Mucosa of rectum (tissue), 2 donors: ENCODE data around the gene MBD3L4.
"Not testable (repeated sequence)": the region's sequence is repeated elsewhere in the genome, so short reads cannot be mapped to it uniquely, and the experiment has no call there.

ENCODE experiments used
- H3K27ac ChIP-seq, 2 donors: one replicate each; pipeline ENCODE4 v1.7.0; 2013; ENCODE audit warnings: inconsistent platforms in 2 of 2, low read depth in 2 of 2, low read length in 2 of 2
- H3K27me3 ChIP-seq, 2 donors: one replicate each; pipeline ENCODE4 v1.7.0; 2013; ENCODE audit warnings: low read length in 2 of 2; ENCODE audit not compliant: control insufficient read depth in 2 of 2, insufficient read depth in 2 of 2
- H3K36me3 ChIP-seq, 2 donors: one replicate each; pipeline ENCODE4 v1.7.0; 2013; ENCODE audit warnings: low read length in 2 of 2; ENCODE audit not compliant: control insufficient read depth in 2 of 2, insufficient read depth in 2 of 2
- H3K4me1 ChIP-seq, 2 donors: one replicate each; pipeline ENCODE4 v1.7.0; 2013; ENCODE audit warnings: low read length in 2 of 2, mild to moderate bottlenecking in 1 of 2; ENCODE audit not compliant: control insufficient read depth in 2 of 2, insufficient read depth in 2 of 2
- H3K4me3 ChIP-seq, 2 donors: one replicate each; pipeline ENCODE4 v1.7.0; 2013; ENCODE audit warnings: low read length in 2 of 2
- H3K9ac ChIP-seq, 2 donors: one replicate each; pipeline ENCODE4 v1.7.0; 2013; ENCODE audit warnings: low read length in 2 of 2, low read depth in 1 of 2, mild to moderate bottlenecking in 1 of 2
- H3K9me3 ChIP-seq, 2 donors: one replicate each; pipeline ENCODE4 v1.7.0; 2013; ENCODE audit warnings: low read length in 2 of 2; ENCODE audit not compliant: control insufficient read depth in 2 of 2
- donor health status: healthy.
- donor health status: Normal muscosa, but diverticular disease.

The MBD3L4 gene

DNA sequence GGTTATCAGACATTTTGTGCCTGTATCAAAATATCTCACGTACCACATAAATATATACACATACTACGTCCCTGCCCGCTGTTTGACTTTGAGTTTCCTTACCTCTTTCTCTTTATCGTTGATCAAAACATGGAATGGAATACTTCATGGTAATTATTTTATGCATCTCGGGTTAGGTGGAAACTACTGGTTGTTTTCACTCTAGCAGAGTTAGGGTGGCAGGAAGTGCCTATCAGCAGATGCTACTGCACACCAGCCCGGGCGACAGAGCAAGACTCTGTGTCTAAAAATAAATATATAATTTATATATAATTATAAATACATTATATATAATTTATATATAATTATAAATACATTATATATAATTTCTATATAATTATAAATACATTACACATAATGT lies 12.9 kb upstream of the MBD3L4 start:
- H3K36me3 ChIP-seq, H3K9me3 ChIP-seq, H3K27ac ChIP-seq, H3K4me1 ChIP-seq, H3K9ac ChIP-seq, H3K4me3 ChIP-seq, H3K27me3 ChIP-seq: not testable (repeated sequence)

DNA sequence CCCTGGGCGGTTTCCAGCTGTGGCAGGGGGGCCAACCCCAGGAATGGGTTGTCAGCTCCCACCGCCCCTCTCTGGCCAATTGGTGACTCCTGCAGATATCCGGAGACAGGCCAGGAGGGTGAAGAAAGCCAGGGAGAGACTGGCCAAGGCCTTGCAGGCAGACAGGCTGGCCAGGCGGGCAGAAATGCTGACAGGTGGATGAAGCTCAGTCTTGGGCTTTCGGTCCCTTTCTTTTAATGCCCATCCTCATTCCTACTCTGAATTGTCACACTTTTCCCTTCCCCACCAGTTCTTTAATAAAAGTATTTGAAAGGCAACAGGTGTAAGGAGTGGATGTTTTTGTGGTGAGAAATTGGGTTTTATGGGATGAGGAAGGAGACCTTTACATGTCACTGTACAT lies 11.4 kb upstream of the MBD3L4 start:
- H3K4me1 ChIP-seq, H3K36me3 ChIP-seq, H3K9me3 ChIP-seq, H3K27me3 ChIP-seq, H3K4me3 ChIP-seq, H3K9ac ChIP-seq, H3K27ac ChIP-seq: not testable (repeated sequence)

DNA sequence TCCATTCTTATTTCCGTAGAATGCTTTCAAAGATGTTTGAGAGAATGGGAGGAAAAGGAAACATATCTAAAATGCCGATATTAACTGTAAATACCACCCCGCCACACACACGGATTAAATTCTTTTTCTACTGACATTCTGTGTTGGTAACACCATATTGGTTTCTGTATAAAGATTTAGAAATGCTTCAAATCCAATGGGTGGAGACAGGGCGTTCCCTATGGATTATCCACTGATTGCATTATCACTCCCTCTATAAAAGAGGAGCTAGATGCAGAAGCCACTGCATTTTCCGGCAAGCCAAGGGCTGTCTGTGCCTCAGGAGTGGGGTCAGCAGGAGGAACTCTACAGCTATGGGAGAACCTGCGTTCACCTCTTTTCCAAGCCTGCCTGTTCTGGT lies 9.0 kb upstream of the MBD3L4 start, which contains the start of gene MBD3L2:
TSS of gene MBD3L2 (plus strand) at position 301 of the 400 bp plus-strand sequence. CDS start at position 354, 53 bp downstream.
- H3K36me3 ChIP-seq, H3K4me1 ChIP-seq, H3K27ac ChIP-seq, H3K27me3 ChIP-seq, H3K9ac ChIP-seq, H3K9me3 ChIP-seq, H3K4me3 ChIP-seq: not testable (repeated sequence)

DNA sequence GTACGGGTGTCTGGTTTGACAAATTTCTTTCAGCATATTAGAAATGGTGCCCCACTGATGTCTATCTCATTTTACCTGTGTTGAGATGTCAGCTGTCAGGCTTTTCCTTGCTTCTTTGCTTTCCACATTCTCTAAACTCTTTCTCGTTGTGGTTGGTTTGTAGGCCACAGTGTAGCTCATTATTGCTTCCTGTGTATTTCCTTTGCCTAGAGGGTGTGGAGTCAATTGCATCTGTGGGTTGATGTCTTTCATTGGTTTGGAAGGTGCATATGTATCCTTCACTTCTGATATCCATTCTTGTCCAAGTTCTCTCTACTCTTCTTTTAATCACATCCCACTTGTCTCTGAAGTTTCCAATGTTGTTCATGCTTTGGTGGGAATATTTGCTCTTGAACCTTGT lies 1.6 kb upstream of the MBD3L4 start:
- H3K36me3 ChIP-seq, H3K4me1 ChIP-seq, H3K27me3 ChIP-seq, H3K9ac ChIP-seq, H3K4me3 ChIP-seq, H3K27ac ChIP-seq, H3K9me3 ChIP-seq: not testable (repeated sequence)

DNA sequence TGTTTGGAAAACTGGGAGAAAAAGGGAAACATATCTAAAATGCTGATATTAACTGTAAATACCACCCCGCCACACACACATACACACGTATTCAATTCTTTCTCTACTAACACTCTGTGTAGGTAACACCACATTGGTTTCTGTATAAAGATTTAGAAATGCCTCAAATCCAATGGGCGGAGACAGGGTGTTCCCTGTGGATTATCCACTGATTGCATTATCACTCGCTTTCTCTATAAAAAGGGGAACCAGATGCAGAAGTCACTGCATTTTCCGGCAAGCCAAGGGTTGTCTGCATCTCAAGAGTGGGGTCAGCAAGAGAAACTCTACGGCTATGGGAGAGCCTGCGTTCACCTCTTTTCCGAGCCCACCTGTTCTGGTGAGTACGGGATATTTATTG lies 9.7 kb downstream of the MBD3L4 start, which contains the start of gene MBD3L5:
TSS of gene MBD3L5 (plus strand) at position 301 of the 400 bp plus-strand sequence. CDS start at position 335, 34 bp downstream.
- H3K9ac ChIP-seq, H3K27ac ChIP-seq, H3K9me3 ChIP-seq, H3K4me3 ChIP-seq, H3K36me3 ChIP-seq, H3K27me3 ChIP-seq, H3K4me1 ChIP-seq: not testable (repeated sequence)

DNA sequence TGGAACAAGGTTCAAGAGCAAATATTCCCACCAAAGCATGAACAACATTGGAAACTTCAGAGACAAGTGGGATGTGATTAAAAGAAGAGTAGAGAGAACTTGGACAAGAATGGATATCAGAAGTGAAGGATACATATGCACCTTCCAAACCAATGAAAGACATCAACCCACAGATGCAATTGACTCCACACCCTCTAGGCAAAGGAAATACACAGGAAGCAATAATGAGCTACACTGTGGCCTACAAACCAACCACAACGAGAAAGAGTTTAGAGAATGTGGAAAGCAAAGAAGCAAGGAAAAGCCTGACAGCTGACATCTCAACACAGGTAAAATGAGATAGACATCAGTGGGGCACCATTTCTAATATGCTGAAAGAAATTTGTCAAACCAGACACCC lies 11.2 kb downstream of the MBD3L4 start:
- not testable (repeated sequence) for H3K9me3 ChIP-seq, H3K9ac ChIP-seq, H3K4me1 ChIP-seq, H3K4me3 ChIP-seq, H3K27ac ChIP-seq, H3K36me3 ChIP-seq, H3K27me3 ChIP-seq

DNA sequence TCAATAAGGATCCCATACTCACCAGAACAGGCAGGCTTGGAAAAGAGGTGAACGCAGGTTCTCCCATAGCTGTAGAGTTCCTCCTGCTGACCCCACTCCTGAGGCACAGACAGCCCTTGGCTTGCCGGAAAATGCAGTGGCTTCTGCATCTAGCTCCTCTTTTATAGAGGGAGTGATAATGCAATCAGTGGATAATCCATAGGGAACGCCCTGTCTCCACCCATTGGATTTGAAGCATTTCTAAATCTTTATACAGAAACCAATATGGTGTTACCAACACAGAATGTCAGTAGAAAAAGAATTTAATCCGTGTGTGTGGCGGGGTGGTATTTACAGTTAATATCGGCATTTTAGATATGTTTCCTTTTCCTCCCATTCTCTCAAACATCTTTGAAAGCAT lies 18.6 kb downstream of the MBD3L4 start, which contains the start of gene MBD3L2B:
TSS of gene MBD3L2B (minus strand) at position 101 of the 400 bp plus-strand sequence. CDS start at position 67, 34 bp downstream.
- not testable (repeated sequence) for H3K36me3 ChIP-seq, H3K4me3 ChIP-seq, H3K9me3 ChIP-seq, H3K9ac ChIP-seq, H3K27ac ChIP-seq, H3K27me3 ChIP-seq, H3K4me1 ChIP-seq

DNA sequence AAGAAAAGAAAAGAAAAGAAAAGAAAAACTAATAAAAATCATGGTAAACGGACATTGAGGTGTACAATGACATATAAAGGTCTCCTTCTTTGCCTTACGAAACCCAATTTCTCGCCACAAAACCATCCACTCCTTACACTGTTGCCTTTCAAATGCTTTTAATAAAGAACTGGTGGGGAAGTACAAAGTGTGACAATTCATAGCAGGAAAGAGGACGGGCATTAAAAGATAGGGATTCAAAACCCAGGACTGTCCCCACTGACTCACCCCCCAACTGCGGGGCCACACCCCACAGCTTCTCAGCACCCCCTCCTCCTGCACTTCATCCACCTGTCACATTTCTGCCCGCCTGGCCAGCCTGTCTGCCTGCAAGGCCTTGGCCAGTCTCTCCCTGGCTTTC lies 21.2 kb downstream of the MBD3L4 start:
- Histone ChIP-seq H3K36me3 (no peaks in the 10 kb centered on the region), H3K4me1 (no peaks in the 10 kb centered on the region)

DNA sequence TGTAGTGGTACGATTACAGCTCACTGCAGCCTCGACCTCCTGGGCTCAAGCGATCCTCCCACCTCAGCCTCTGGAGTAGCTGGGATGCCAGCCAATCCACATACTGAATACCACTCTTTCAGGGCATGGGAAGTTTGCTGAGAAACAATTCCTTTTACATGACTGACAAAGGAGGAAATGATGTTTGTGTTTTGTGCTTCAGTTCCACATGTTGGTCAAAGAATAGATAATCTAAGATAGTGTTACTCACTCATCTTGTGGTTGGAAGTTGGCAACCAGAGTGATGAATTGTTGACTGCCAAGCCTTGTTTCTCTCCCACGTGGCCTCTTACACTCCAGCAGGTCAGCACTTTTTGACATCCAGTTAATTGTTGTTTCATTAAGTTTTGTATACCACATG lies 26.3 kb downstream of the MBD3L4 start:
- Histone ChIP-seq H3K4me1 (no peaks in the 10 kb centered on the region), H3K9me3 (no peaks in the 10 kb centered on the region), H3K9ac (no peak overlapping the region), H3K27me3 (no peaks in the 10 kb centered on the region), H3K27ac (no peak overlapping the region), H3K4me3 (no peak overlapping the region), H3K36me3 (no peaks in the 10 kb centered on the region)

More for the DNA sequence above, 21.2 kb downstream of the MBD3L4 start:
- Histone ChIP-seq H3K27me3 (no peaks in the 10 kb centered on the region), H3K4me3 (no peak overlapping the region), H3K9ac (no peak overlapping the region), H3K27ac (no peak overlapping the region), H3K9me3 (no peaks in the 10 kb centered on the region)

DNA sequence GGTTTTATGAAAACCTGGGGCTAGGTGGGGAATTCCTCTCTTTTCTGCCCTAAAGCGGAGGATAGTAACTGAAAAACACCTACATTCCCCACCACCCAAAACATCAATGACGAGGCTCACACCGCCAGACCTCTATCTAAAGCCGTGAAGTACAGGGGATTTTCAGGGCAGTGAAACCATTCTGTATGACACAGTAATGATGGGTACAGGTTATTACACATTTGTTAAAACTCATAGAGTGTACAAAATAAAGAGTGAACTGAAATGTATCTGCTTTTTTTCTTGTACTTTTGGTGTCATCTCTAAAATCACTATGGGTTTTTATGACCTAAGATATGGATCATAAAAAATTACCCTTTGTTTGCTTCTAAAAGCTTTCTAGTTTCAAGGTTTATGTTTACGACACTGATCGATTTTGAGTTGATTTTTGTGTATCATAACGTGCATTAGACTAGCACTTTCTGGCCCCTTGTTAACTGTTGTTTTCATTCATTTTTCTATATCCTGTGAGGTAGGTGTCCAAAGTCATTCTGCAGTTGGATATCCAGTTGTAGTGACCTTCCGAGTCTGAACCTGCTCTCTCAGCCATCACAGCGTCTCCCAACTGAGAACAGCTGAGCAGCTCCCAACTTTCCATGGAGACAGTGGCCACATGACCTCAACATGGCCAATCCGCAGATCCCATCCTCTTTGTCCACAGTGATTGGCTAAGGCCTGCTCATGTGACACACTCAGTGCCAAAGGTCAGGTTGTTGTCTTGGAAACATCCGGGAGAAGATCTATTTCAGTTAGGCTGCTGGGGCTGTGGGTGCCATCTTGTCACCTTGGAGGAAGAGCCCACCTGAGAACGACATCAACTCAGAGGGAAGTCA lies 29.0 kb downstream of the MBD3L4 start:
- no peaks in the 10 kb centered on the region for H3K9me3 ChIP-seq
- no peaks in the 10 kb centered on the region for H3K4me1 ChIP-seq
- H3K4me3 ChIP-seq, result no peak overlapping the region
- H3K27ac ChIP-seq, result no peak overlapping the region
- H3K36me3 ChIP-seq, result no peaks in the 10 kb centered on the region
- H3K9ac ChIP-seq, result no peak overlapping the region
- H3K27me3 ChIP-seq, result no peaks in the 10 kb centered on the region
